HCT116 (cell line): ENCODE results near the gene KIAA0319L. TPM values are rescaled to one million over a fixed set of nuclear protein-coding genes. Genes with fewer than 3 reads are reported as not detected.

Experiments used
- ATAC-seq: fragments of 200-7000 bp; cut with Tn5 transposase; 2 replicates; pipeline ENCODE4 v1.9.1; 2020; ENCODE audit warnings: mild to moderate bottlenecking, moderate library complexity
- BruUV-seq: library from RNA; stranded (reverse); fragments of 400-500 nt; replicated peaks from 2 replicates; lab custom pipeline; 2021; lab: Mats Ljungman, UMichigan
- CTCF ChIA-PET: fragments of 300-600 bp; sonication (Branson Sonifier 250); formaldehyde crosslinking; loops from one replicate; lab custom pipeline; 2021; ENCODE audit warnings: antibody characterized with exemption; lab: Charles Lee
- POLR2A ChIA-PET: fragments of 300-600, 350-600 bp; sonication (Branson Sonifier 250); formaldehyde crosslinking; loops from one replicate; lab custom pipeline; 2021; ENCODE audit warnings: antibody characterized with exemption; lab: Charles Lee
- RAD21 ChIA-PET, 2 experiments: fragments of 300-600 bp; sonication (Branson Sonifier 250); formaldehyde crosslinking; loops; one replicate each; lab custom pipeline; 2023; ENCODE audit warnings: low total read pairs in 2 of 2; ENCODE audit not compliant: uncharacterized antibody in 2 of 2, unreplicated experiment in 2 of 2, low non-redundant PET in 1 of 2; lab: Charles Lee
- DNase-seq: peaks from one replicate; pipeline ENCODE4 v3.0.0-alpha.2; 2010; ENCODE audit warnings: low read depth, low spot score
- H2AFZ ChIP-seq: fragments of 200-600 bp; shearing (Covaris generic), sonication (generic); 2 replicates; pipeline ENCODE4 v1.6.1; 2017; ENCODE audit warnings: low read depth, mixed run types, mixed read lengths, antibody characterized with exemption, low read length; ENCODE audit not compliant: poor library complexity, severe bottlenecking
- H3K27ac ChIP-seq: 2 replicates; pipeline ENCODE4 v1.5.1; 2012; ENCODE audit warnings: low read depth, low read length
- H3K27me3 ChIP-seq: fragments of 200-600 bp; sonication (generic); 2 replicates; pipeline ENCODE4 v1.6.1; 2016; ENCODE audit warnings: mixed run types, low read length, mixed read lengths; ENCODE audit not compliant: insufficient read depth
- H3K36me3 ChIP-seq, 2 experiments: fragments of 200-500 bp in 1 of 2; fragments of 200-600 bp in 1 of 2; sonication (Bioruptor generic) in 1 of 2; sonication (generic) in 1 of 2; 2 replicates each; pipeline versions ENCODE4 v1.5.1 to v1.6.1; 2014 to 2016; ENCODE audit warnings: low read length in 2 of 2, inconsistent platforms in 1 of 2, mixed read lengths in 1 of 2, mixed run types in 1 of 2; ENCODE audit not compliant: insufficient read depth in 2 of 2, control insufficient read depth in 1 of 2
- H3K4me1 ChIP-seq, 2 experiments: fragments of 200-600 bp in 1 of 2; sonication (generic) in 1 of 2; 2 replicates each; pipeline versions ENCODE4 v1.5.1 to v1.6.1; 2012 to 2017; ENCODE audit warnings: low read length in 2 of 2, inconsistent platforms in 1 of 2, mild to moderate bottlenecking in 1 of 2, mixed read lengths in 1 of 2, mixed run types in 1 of 2, moderate library complexity in 1 of 2; ENCODE audit not compliant: insufficient read depth in 2 of 2, control insufficient read depth in 1 of 2
- H3K4me2 ChIP-seq: fragments of 200-600 bp; sonication (generic); 2 replicates; pipeline ENCODE4 v1.6.1; 2017; ENCODE audit warnings: mixed run types, low read length, mixed read lengths
- H3K4me3 ChIP-seq, 2 experiments: fragments of 200-600 bp in 1 of 2; sonication (generic) in 1 of 2; replicated peaks in 1 of 2; 2 replicates each; pipeline ENCODE4 v1.5.1; 2011 to 2016; ENCODE audit warnings: low read length in 2 of 2, control low read depth in 1 of 2, low read depth in 1 of 2, mild to moderate bottlenecking in 1 of 2, mixed read lengths in 1 of 2, mixed run types in 1 of 2
- H3K79me2 ChIP-seq: fragments of 200-600 bp; sonication (generic); 2 replicates; pipeline ENCODE4 v1.6.1; 2017; ENCODE audit warnings: mild to moderate bottlenecking, mixed run types, low read length, moderate library complexity, mixed read lengths; ENCODE audit not compliant: insufficient read depth
- H3K9ac ChIP-seq: fragments of 200-600 bp; sonication (generic); 2 replicates; pipeline ENCODE4 v1.6.1; 2016; ENCODE audit warnings: low read length, mixed read lengths
- H3K9me2 ChIP-seq: fragments of 200-600 bp; sonication (generic), shearing (Covaris generic); 2 replicates; pipeline ENCODE4 v1.6.1; 2017; ENCODE audit warnings: mixed run types, mild to moderate bottlenecking, moderate library complexity; ENCODE audit not compliant: insufficient read depth
- H3K9me3 ChIP-seq, 2 experiments: fragments of 200-500 bp in 1 of 2; fragments of 200-600 bp in 1 of 2; sonication (Bioruptor generic) in 1 of 2; sonication (generic) in 1 of 2; 2 replicates each; pipeline ENCODE4 v1.6.1; 2014 to 2017; ENCODE audit warnings: low read length in 2 of 2, mixed read lengths in 2 of 2, inconsistent platforms in 1 of 2, low read depth in 1 of 2, mild to moderate bottlenecking in 1 of 2, mixed run types in 1 of 2, moderate library complexity in 1 of 2; ENCODE audit not compliant: control insufficient read depth in 1 of 2, insufficient read depth in 1 of 2
- H4K20me1 ChIP-seq: fragments of 200-600 bp; sonication (generic), shearing (Covaris generic); 2 replicates; pipeline ENCODE4 v1.6.1; 2017; ENCODE audit warnings: mixed run types, mild to moderate bottlenecking, moderate library complexity; ENCODE audit not compliant: insufficient read depth
- ATF3 ChIP-seq: IDR thresholded peaks from 2 replicates; pipeline ENCODE4 v1.6.1; 2012
- CBX3 ChIP-seq: IDR thresholded peaks from 2 replicates; pipeline ENCODE4 v1.6.1; 2012; ENCODE audit warnings: low read depth
- EGR1 ChIP-seq: IDR thresholded peaks from 2 replicates; pipeline ENCODE4 v1.6.1; 2012; ENCODE audit warnings: low read depth
- EZH2 ChIP-seq: fragments of 200-600 bp; sonication (generic); IDR thresholded peaks from 2 replicates; pipeline ENCODE4 v1.6.1; 2017; ENCODE audit warnings: antibody characterized with exemption, mixed run types
- EZH2phosphoT487 ChIP-seq: fragments of 200-600 bp; IDR thresholded peaks from 2 replicates; pipeline ENCODE4 v1.6.1; 2018; ENCODE audit warnings: antibody characterized with exemption, borderline replicate concordance
- FOSL1 ChIP-seq: IDR thresholded peaks from 2 replicates; pipeline ENCODE4 v1.6.1; 2012; ENCODE audit warnings: low read depth
- JUND ChIP-seq: IDR thresholded peaks from 2 replicates; pipeline ENCODE4 v1.6.1; 2012
- POLR2A ChIP-seq: IDR thresholded peaks from 2 replicates; pipeline ENCODE4 v1.7.0; 2011; ENCODE audit warnings: borderline replicate concordance; ENCODE audit not compliant: insufficient read depth, insufficient read length; ENCODE audit errors: extremely low read depth
- POLR2AphosphoS5 ChIP-seq: IDR thresholded peaks from 2 replicates; pipeline ENCODE4 v1.6.1; 2011; ENCODE audit warnings: mild to moderate bottlenecking, low read depth, low read length, moderate library complexity
- RAD21 ChIP-seq: IDR thresholded peaks from 2 replicates; pipeline ENCODE4 v1.6.1; 2012; ENCODE audit warnings: low read depth, mild to moderate bottlenecking
- REST ChIP-seq: IDR thresholded peaks from 2 replicates; pipeline ENCODE4 v1.6.1; 2012; ENCODE audit warnings: low read depth
- SIN3A ChIP-seq: IDR thresholded peaks from 2 replicates; pipeline ENCODE4 v1.6.1; 2012; ENCODE audit warnings: low read depth
- SP1 ChIP-seq: IDR thresholded peaks from 2 replicates; pipeline ENCODE4 v1.6.1; 2012; ENCODE audit warnings: low read depth
- TCF7L2 ChIP-seq: IDR thresholded peaks from 2 replicates; pipeline ENCODE4 v1.7.0; 2011; ENCODE audit warnings: borderline replicate concordance, inconsistent platforms; ENCODE audit not compliant: insufficient read depth, insufficient read length; ENCODE audit errors: extremely low read depth
- ZFX ChIP-seq: fragments of 450-650 bp; IDR thresholded peaks from 2 replicates; pipeline ENCODE4 v1.6.1; 2017
- ZNF274 ChIP-seq: fragments of 200-500 bp; sonication (Bioruptor generic); IDR thresholded peaks from 2 replicates; pipeline ENCODE4 v1.6.1; 2014; ENCODE audit warnings: mild to moderate bottlenecking, low read depth, low read length, inconsistent platforms
- intact Hi-C: fragments of 100-400 bp; cut with micrococcal nuclease; formaldehyde crosslinking; loops from 2 replicates; pipeline ENCODE4 v1.10.0; 2022
- total RNA-seq: library from RNA; stranded (reverse); gene quantifications from one replicate; pipeline ENCODE4 v1.2.1, GENCODE V29; 2021; ENCODE audit not compliant: unreplicated experiment
- TF ChIP-seq, protein P1 (sequence below): IDR thresholded peaks from 2 replicates; pipeline ENCODE4 v1.6.1; 2012
- TF ChIP-seq, protein P2 (sequence below): IDR thresholded peaks from 2 replicates; pipeline ENCODE4 v1.6.1; 2011; ENCODE audit warnings: mild to moderate bottlenecking, low read length, moderate library complexity; ENCODE audit not compliant: insufficient replicate concordance; ENCODE audit errors: extremely low read depth

KIAA0319L gene
- total RNA-seq, 1 experiment from 2014 or later, result 35.6 TPM

- no peaks in the 10 kb centered on the region for H3K79me2 ChIP-seq
- BruUV-seq, result no TSS peak
- DNase-seq, result no peak
- no peak for ATAC-seq
- no peak for TF ChIP-seq POLR2AphosphoS5
- no peak for TF ChIP-seq EGR1
- no peak for TF ChIP-seq ATF3
- TF ChIP-seq, protein P1, sequence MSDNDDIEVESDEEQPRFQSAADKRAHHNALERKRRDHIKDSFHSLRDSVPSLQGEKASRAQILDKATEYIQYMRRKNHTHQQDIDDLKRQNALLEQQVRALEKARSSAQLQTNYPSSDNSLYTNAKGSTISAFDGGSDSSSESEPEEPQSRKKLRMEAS, result no peak
- TF ChIP-seq FOSL1, result no peak
- TF ChIP-seq REST, result no peak
- TF ChIP-seq TCF7L2, result no peak
- TF ChIP-seq RAD21, result no peak
- no peak for TF ChIP-seq ZFX
- TF ChIP-seq SP1, result no peak
- TF ChIP-seq, protein P2, sequence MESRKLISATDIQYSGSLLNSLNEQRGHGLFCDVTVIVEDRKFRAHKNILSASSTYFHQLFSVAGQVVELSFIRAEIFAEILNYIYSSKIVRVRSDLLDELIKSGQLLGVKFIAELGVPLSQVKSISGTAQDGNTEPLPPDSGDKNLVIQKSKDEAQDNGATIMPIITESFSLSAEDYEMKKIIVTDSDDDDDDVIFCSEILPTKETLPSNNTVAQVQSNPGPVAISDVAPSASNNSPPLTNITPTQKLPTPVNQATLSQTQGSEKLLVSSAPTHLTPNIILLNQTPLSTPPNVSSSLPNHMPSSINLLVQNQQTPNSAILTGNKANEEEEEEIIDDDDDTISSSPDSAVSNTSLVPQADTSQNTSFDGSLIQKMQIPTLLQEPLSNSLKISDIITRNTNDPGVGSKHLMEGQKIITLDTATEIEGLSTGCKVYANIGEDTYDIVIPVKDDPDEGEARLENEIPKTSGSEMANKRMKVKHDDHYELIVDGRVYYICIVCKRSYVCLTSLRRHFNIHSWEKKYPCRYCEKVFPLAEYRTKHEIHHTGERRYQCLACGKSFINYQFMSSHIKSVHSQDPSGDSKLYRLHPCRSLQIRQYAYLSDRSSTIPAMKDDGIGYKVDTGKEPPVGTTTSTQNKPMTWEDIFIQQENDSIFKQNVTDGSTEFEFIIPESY, result no peak
- no peak for TF ChIP-seq SIN3A
- TF ChIP-seq POLR2A, result no peak
- TF ChIP-seq JUND, result no peak
- TF ChIP-seq EZH2phosphoT487, result no peak
- TF ChIP-seq CBX3, result no peak
- no peak for TF ChIP-seq ZNF274
- no peak for TF ChIP-seq EZH2
- TF ChIP-seq, all 23 proteins: peak for 0
- H3K9me2 ChIP-seq, result no peaks in the 10 kb centered on the region
- no peak overlapping the region for H3K4me3 ChIP-seq
- no peak overlapping the region for H3K4me2 ChIP-seq
- H4K20me1 ChIP-seq, result peaks cover 4% of the 10 kb centered on the region; the same call in 1 of the 2 replicates
- H3K9me3 ChIP-seq, result no peaks in the 10 kb centered on the region
- ChIA-PET POLR2A (no interaction called here), CTCF (interaction anchor here (1.2 kb wide), 1 partner anchor 29 kb away, joined by 4 read pairs; no protein-coding TSS in a partner anchor), RAD21 (no interaction called here)
- no peaks in the 10 kb centered on the region for H3K27me3 ChIP-seq
- H3K36me3 ChIP-seq, result peaks cover 0 to 15% of the 10 kb centered on the region in 2 experiments; a peak in 2 of 4 replicates
- H3K9ac ChIP-seq, result no peak overlapping the region
- H3K27ac ChIP-seq, result no peak overlapping the region
- H2AFZ ChIP-seq, result no peak overlapping the region
- H3K4me1 ChIP-seq, result no peaks in the 10 kb centered on the region
- intact Hi-C loops, result no loop called here
These were observed 36.0 kb upstream of the KIAA0319L start for GRCh38 chr1:35592991-35593769.
